Measurements from ENCODE around the gene UBA1.

The UBA1 gene

DNA sequence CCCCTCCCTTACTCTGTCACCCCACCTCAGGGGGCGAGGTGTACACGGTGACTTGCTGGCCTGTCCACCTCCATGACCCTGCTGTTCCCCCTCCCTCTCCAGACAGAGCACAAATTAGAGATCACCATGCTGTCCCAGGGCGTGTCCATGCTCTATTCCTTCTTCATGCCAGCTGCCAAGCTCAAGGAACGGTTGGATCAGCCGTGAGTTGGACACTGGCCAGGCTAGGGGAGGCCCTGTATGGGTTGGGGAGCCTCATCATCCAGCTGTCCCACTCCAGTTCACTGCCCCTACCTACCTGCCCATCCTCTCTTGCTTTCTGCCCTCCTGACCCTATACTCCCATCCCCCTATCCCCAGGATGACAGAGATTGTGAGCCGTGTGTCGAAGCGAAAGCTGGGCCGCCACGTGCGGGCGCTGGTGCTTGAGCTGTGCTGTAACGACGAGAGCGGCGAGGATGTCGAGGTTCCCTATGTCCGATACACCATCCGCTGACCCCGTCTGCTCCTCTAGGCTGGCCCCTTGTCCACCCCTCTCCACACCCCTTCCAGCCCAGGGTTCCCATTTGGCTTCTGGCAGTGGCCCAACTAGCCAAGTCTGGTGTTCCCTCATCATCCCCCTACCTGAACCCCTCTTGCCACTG is 20.9 kb downstream of the UBA1 start:
- DNase-seq, result no peak

DNA sequence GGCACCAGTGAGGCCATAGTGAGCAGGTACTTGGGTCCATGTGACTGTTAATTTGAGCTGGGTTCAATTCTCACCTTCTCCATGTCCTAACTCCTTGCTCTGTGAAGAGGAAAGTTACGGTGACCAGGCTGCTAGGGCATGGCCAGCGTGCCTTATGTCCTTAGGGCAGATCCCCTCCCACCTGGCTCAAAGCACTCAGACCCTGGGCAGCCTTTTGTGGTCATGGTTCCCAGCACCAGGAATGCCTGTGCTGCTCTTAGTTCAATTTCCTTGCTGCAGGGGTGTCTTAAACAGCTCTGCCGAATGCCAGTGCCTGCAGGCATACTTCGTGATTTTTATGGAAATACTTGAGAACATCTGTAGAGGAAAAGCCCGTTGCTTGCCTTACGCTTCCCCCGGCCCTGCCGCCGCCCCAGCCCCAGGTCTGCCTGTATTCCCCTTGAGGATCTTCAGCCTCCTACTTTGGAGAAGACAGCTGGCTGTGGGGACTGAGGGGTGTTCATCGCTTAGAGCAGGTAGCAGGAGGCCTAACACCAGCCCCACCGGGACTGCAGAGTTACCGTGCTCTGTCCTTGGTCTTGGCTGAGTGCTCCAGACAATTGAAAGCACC is 21.8 kb downstream of the UBA1 start:
- no peak for DNase-seq

GRCh38 chrX:47216393-47216925 is 22.8 kb downstream of the UBA1 start:
- DNase-seq, result no peak

DNA sequence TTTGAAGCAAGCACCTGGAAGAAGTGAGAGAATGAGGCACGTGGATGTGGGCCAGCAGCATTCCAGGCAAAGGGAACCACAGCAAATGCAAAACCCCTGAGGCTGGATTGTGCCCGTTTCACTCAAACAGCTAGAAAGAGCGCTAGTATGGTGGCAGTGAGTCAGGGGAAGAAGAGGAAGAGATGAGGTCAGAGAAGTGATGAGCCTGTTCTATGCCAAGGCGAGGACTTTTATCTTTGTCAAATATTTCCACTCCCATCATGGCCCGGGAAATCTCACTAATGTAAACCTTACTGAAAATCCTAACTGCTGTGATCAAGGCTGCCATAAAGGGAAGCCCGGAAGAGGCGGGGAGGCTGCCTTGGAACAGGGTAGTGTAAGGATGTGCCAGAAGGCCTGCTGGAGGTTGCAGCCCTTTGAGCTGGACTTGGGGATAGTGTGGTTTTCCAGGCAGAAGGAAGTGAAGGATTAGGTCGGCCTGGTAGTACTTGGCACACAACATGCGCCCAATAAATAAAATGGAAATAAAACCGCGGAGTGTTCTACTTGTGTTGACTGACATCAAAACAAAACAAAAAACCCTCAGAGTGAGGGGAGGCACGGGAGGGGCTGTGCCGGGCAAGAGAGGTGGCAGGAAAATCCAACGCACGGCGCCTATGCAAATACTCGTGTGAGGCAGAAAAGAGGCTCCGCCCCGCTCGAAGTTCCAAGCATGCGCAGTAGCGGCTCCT is 23.7 kb downstream of the UBA1 start:
- DNase-seq, result peak; percentile 30

- DNase-seq, result peak; percentile 99
Observed at GRCh38 chrX:47217852-47218279, 24.2 kb downstream of the UBA1 start.

GRCh38 chrX:47218280-47218919 is 24.8 kb downstream of the UBA1 start, which contains the start of gene CDK16:
CDK16 (plus strand) TSS chrX:47218681; CDS start chrX:47223558, 4,877 bp downstream.
- peak; percentile 91 for DNase-seq

GRCh38 chrX:47218920-47219815 is 25.5 kb downstream of the UBA1 start:
- peak; percentile 65 for DNase-seq

- DNase-seq, result no peak
Observed at GRCh38 chrX:47221756-47222155, 28.1 kb downstream of the UBA1 start.

DNA sequence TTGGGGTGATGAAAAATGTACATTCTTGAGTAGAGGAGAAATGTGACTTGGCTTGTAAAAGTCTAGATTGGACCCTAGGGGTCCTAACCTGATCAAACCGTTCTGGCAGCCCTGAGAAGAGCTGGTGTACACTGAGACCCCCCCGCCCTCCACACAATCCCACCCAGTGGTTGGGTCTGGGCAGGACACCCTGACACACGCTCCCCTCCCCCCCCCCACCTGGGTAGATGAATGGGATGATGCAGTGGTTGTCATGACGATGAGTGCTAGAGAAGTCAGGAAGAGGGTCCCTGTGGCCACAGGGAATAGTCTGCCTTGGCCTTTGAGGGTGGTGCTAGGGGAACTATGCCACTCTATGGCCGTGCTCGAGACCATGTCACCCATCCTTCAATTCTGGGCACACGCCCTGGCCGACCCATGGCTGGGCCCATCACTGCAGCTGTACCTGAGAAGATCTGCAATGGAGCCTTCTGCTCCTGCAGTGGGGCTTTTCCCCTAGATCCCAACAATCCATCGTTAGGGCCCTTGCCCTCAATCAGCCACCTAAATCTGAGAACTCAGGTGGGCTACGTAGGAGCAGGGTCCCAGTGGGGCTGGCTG is 29.2 kb downstream of the UBA1 start:
- no peak for DNase-seq

DNA sequence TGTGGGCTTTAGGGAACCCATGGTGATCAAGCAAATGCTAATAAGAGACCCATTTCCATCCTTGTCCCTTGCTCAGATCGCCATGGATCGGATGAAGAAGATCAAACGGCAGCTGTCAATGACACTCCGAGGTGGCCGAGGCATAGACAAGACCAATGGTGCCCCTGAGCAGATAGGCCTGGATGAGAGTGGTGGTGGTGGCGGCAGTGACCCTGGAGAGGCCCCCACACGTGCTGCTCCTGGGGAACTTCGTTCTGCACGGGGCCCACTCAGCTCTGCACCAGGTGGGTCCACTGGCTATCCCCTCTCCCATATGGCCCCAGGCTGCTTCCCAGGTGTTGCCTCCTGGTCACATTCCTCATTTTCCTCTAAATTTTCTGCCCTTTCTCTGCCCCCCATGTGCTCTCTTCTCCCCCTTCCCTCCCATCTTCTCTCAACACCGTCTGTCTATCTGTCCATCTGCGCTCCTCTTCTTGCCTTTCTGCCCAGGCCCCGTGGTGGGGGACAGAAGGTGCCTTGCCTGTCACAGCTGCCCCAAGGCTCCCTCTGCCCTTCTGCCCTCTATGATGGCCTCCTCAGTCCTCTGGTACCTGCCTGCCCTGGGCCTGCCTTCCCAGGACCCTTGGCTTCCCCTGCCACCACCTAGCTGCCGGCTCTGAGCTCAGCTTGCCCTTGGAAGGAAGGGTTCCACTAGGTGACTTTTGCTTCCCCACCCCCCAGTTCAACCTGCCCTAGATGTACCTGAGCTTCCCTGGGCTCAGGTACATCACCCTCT is 30.0 kb downstream of the UBA1 start:
- DNase-seq, result no peak

DNA sequence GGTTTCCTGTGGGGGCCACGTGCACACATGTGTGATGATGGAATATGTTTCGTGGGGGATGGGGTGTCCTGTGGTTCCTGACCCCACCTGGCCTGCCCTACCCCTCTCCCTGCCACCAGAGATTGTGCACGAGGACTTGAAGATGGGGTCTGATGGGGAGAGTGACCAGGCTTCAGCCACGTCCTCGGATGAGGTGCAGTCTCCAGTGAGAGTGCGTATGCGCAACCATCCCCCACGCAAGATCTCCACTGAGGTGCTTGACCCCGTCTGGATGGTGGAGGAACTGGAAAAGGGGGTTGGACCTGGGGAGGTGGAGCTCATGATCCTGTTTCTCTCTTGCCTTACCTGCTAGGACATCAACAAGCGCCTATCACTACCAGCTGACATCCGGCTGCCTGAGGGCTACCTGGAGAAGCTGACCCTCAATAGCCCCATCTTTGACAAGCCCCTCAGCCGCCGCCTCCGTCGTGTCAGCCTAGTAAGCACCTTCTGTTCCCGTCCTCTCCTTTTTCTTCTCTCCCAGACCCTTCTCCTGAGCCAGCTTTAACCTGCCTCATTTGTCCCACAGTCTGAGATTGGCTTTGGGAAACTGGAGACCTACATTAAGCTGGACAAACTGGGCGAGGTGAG is 30.8 kb downstream of the UBA1 start:
- no peak for DNase-seq

DNA sequence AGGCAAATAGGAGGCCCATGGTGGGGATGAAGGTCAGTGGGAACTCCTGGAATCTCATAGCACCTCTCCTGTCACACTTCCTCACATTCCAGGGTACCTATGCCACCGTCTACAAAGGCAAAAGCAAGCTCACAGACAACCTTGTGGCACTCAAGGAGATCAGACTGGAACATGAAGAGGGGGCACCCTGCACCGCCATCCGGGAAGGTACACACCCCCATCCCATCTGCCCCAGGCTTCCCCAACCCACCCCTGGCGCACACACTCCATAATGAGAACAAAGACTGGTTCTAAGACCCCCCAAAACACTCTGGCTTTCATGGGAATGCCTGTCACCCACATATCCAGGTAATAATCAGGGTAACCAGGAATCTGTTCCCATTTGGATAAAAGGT is 31.3 kb downstream of the UBA1 start:
- DNase-seq, result no peak

DNA sequence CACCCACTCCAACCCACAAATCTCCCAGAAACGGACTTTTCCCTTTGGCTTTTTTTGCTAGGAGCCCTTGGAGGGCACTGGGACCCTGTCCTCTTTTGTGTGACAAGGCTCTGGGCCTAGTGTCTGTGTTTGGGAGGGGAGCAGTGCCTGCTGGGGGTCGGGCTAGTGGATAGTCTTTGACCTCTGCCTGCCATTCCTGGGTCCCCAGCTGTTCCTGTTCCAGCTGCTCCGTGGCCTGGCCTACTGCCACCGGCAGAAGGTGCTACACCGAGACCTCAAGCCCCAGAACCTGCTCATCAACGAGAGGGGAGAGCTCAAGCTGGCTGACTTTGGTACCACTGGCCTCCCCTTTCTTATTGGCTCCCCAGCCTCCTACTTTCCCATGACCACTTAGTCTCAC is 32.4 kb downstream of the UBA1 start:
- no peak for DNase-seq

DNA sequence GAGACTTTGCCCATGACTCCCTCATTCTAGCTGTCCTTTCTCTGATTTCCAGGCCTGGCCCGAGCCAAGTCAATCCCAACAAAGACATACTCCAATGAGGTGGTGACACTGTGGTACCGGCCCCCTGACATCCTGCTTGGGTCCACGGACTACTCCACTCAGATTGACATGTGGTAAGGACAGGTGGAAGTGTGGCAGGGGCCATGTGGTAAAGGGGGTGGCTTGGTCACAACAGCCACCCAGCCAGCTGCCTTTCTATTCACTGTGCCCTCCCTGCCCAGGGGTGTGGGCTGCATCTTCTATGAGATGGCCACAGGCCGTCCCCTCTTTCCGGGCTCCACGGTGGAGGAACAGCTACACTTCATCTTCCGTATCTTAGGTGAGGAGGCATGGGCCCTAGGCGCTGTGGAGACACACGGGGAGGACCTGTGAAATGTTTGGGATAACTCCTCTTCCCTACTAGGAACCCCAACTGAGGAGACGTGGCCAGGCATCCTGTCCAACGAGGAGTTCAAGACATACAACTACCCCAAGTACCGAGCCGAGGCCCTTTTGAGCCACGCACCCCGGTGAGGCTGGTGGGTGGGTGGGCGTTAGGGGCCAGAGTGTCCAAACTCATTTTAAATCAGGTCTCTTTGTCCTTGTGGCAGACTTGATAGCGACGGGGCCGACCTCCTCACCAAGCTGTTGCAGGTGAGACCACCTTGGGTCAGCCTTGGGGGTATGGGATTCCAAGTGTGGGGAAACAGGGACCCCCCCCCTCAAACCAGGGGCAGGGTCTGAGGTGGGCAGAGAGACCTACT is 33.1 kb downstream of the UBA1 start:
- DNase-seq, result no peak

DNA sequence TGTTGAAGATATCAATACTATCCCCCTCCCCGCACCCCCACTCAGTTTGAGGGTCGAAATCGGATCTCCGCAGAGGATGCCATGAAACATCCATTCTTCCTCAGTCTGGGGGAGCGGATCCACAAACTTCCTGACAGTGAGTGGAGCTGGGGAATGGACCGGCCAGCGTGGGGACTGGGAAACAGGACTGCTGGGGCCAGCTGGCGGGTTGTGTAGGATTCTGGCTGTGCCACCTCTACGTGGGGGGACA is 33.6 kb downstream of the UBA1 start:
- no peak for DNase-seq

GRCh38 chrX:47228550-47229270 is 35.1 kb downstream of the UBA1 start:
- no peak for DNase-seq

GRCh38 chrX:47229427-47229826 is 35.8 kb downstream of the UBA1 start:
- no peak for DNase-seq

DNA sequence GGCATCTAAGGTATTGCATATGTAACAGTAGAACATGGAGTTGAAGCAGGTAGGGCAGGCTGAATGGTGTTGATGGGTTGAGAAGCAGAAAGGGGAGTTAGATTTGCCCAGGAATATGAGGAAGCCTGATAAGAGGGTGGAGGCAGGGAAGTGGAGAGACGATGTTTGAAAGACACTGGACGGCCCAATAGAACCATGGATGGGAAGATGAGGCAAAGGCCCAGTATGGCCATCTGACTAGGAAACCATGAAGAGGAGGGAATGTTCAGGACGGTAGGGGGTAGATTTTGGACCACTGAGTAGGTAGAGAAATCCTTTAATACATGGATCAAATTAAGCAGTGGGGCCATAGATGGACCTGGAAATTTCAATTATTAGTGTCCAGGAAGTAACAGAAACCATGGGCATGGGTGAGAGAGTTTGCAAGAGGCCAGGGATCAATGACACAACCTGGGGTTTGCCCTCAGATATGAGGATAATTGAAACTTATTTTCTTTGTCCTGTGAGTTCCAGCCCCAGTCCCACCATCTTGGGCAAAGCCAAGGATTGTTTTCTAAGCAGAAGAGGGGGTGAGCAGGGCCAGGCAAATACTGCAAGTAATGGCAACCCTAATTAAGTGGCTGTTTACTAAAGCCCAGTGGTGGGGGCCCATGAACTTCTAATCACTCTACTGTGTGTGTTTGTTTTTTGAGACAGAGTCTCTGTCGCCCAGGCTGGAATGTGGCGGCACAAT is 36.7 kb downstream of the UBA1 start:
- no peak for DNase-seq

- DNase-seq, result no peak
Observed at GRCh38 chrX:47231167-47231566, 37.5 kb downstream of the UBA1 start.
